Measurements from ENCODE around the gene COPS9.

COPS9 gene

GRCh38 chr2:240166191-240166590 lies 30.1 kb upstream of the COPS9 start:
- DNase-seq (ENCODE audit: low read depth in 2 of 2), result no peak

- DNase-seq (ENCODE audit: low read depth in 2 of 2), result no peak
These were observed 29.6 kb upstream of the COPS9 start for GRCh38 chr2:240165661-240166060.

- DNase-seq (ENCODE audit: low read depth in 2 of 2), result no peak
These were observed 28.9 kb upstream of the COPS9 start for GRCh38 chr2:240165034-240165433.

- DNase-seq (ENCODE audit: low read depth in 2 of 2), result no peak
These were observed 28.5 kb upstream of the COPS9 start for GRCh38 chr2:240164586-240164985.

GRCh38 chr2:240163844-240164574 lies 27.9 kb upstream of the COPS9 start:
- no peak for DNase-seq (ENCODE audit: low read depth in 2 of 2)

GRCh38 chr2:240162939-240163714 lies 27.0 kb upstream of the COPS9 start:
- no peak for DNase-seq (ENCODE audit: low read depth in 2 of 2)

- no peak for DNase-seq (ENCODE audit: low read depth in 2 of 2)
These were observed 26.4 kb upstream of the COPS9 start for GRCh38 chr2:240162531-240162930.

- no peak for DNase-seq (ENCODE audit: low read depth in 2 of 2)
These were observed 25.9 kb upstream of the COPS9 start for GRCh38 chr2:240162032-240162431.

GRCh38 chr2:240161087-240161750 lies 25.1 kb upstream of the COPS9 start:
- DNase-seq (ENCODE audit: low read depth in 2 of 2), result no peak

- no peak for DNase-seq (ENCODE audit: low read depth in 2 of 2)
These were observed 24.4 kb upstream of the COPS9 start for GRCh38 chr2:240160291-240161086.

GRCh38 chr2:240159251-240159839 lies 23.2 kb upstream of the COPS9 start:
- no peak for DNase-seq (ENCODE audit: low read depth in 2 of 2)

- DNase-seq (ENCODE audit: low read depth in 2 of 2), result no peak
These were observed 21.0 kb upstream of the COPS9 start for GRCh38 chr2:240157147-240157470.

GRCh38 chr2:240156435-240157146 lies 20.5 kb upstream of the COPS9 start:
- DNase-seq (ENCODE audit: low read depth in 2 of 2), result no peak

- no peak for DNase-seq (ENCODE audit: low read depth in 2 of 2)
These were observed 19.8 kb upstream of the COPS9 start for GRCh38 chr2:240155745-240156390.

GRCh38 chr2:240155048-240155744 lies 19.1 kb upstream of the COPS9 start:
- no peak for DNase-seq (ENCODE audit: low read depth in 2 of 2)

GRCh38 chr2:240154606-240155005 lies 18.5 kb upstream of the COPS9 start:
- DNase-seq (ENCODE audit: low read depth in 2 of 2), result no peak

GRCh38 chr2:240153418-240153817 lies 17.3 kb upstream of the COPS9 start:
- no peak for DNase-seq (ENCODE audit: low read depth in 2 of 2)

GRCh38 chr2:240151477-240152031 lies 15.4 kb upstream of the COPS9 start:
- DNase-seq (ENCODE audit: low read depth in 2 of 2), result no peak

GRCh38 chr2:240149943-240150784 lies 14.1 kb upstream of the COPS9 start:
- DNase-seq (ENCODE audit: low read depth in 2 of 2), result no peak
